Liver (tissue), 9 donors: Measurements from ENCODE around the gene ALK. TPM values are rescaled to one million over a fixed set of nuclear protein-coding genes. Genes with fewer than 3 reads are reported as not detected.

Experiments
- DNase-seq: peaks from one replicate; pipeline ENCODE4 v3.0.0-alpha.2; 2017; ENCODE audit warnings: low spot score
- H3K27ac ChIP-seq, 2 donors: one replicate each; pipeline ENCODE4 v1.7.0; 2013; ENCODE audit warnings: inconsistent platforms in 2 of 2, low read length in 2 of 2, control low read depth in 1 of 2, low read depth in 1 of 2, mild to moderate bottlenecking in 1 of 2
- H3K27me3 ChIP-seq, 4 donors: one replicate each; pipeline versions ENCODE4 v1.6.1 to v1.7.0; 2013; ENCODE audit warnings: low read length in 3 of 4, inconsistent platforms in 1 of 4, mild to moderate bottlenecking in 1 of 4, moderate library complexity in 1 of 4; ENCODE audit not compliant: control insufficient read depth in 4 of 4, insufficient read depth in 4 of 4
- H3K36me3 ChIP-seq, 4 donors: one replicate each; pipeline versions ENCODE4 v1.6.1 to v1.7.0; 2013; ENCODE audit warnings: low read length in 3 of 4, mild to moderate bottlenecking in 3 of 4, low read depth in 1 of 4, moderate library complexity in 1 of 4; ENCODE audit not compliant: control insufficient read depth in 4 of 4, insufficient read depth in 3 of 4
- H3K4me1 ChIP-seq, 4 donors: one replicate each; pipeline versions ENCODE4 v1.6.1 to v1.7.0; 2013; ENCODE audit warnings: low read length in 3 of 4, mild to moderate bottlenecking in 3 of 4, moderate library complexity in 1 of 4; ENCODE audit not compliant: control insufficient read depth in 4 of 4, insufficient read depth in 4 of 4
- H3K4me3 ChIP-seq, 3 donors: one replicate each; pipeline versions ENCODE4 v1.6.1 to v1.7.0; 2013; ENCODE audit warnings: low read length in 3 of 3, control low read depth in 1 of 3, low read depth in 1 of 3, mild to moderate bottlenecking in 1 of 3
- H3K9ac ChIP-seq, 2 donors: one replicate each; pipeline ENCODE4 v1.7.0; 2013; ENCODE audit warnings: low read length in 2 of 2, mild to moderate bottlenecking in 2 of 2, moderate library complexity in 2 of 2, control low read depth in 1 of 2, low read depth in 1 of 2
- H3K9me3 ChIP-seq, 4 donors: one replicate each; pipeline versions ENCODE4 v1.6.1 to v1.7.0; 2013; ENCODE audit warnings: low read length in 3 of 4; ENCODE audit not compliant: control insufficient read depth in 4 of 4
- EGR1 ChIP-seq, 2 donors: IDR thresholded peaks; 2 replicates each; pipeline ENCODE4 v1.6.1; 2016 to 2018; ENCODE audit warnings: antibody characterized with exemption in 2 of 2, low read depth in 2 of 2
- FOXA1 ChIP-seq: IDR thresholded peaks from 2 replicates; pipeline ENCODE4 v1.6.1; 2016; ENCODE audit warnings: antibody characterized with exemption
- FOXA2 ChIP-seq: IDR thresholded peaks from 2 replicates; pipeline ENCODE4 v1.6.1; 2016; ENCODE audit warnings: antibody characterized with exemption
- GABPA ChIP-seq, 2 donors: IDR thresholded peaks in 1 of 2; conservative IDR thresholded peaks in 1 of 2; 2 replicates each; pipeline ENCODE4 v1.6.1; 2016; ENCODE audit warnings: antibody characterized with exemption in 2 of 2, mild to moderate bottlenecking in 1 of 2, moderate library complexity in 1 of 2
- HNF4A ChIP-seq, 2 donors: conservative IDR thresholded peaks; 2 replicates each; pipeline ENCODE4 v1.6.1; 2016; ENCODE audit warnings: antibody characterized with exemption in 2 of 2, mild to moderate bottlenecking in 2 of 2
- HNF4G ChIP-seq: IDR thresholded peaks from 2 replicates; pipeline ENCODE4 v1.6.1; 2016; ENCODE audit warnings: antibody characterized with exemption
- JUND ChIP-seq, 2 donors: IDR thresholded peaks; 2 replicates each; pipeline ENCODE4 v1.6.1; 2016; ENCODE audit warnings: antibody characterized with exemption in 2 of 2
- NR2F2 ChIP-seq: IDR thresholded peaks from 2 replicates; pipeline ENCODE4 v1.6.1; 2016; ENCODE audit warnings: antibody characterized with exemption
- RAD21 ChIP-seq, 2 donors: IDR thresholded peaks; 2 replicates each; pipeline ENCODE4 v1.6.1; 2016; ENCODE audit warnings: antibody characterized with exemption in 2 of 2, mild to moderate bottlenecking in 2 of 2
- RXRA ChIP-seq, 2 donors: IDR thresholded peaks; 2 replicates each; pipeline ENCODE4 v1.6.1; 2017 to 2018; ENCODE audit warnings: antibody characterized with exemption in 2 of 2, mild to moderate bottlenecking in 1 of 2
- SP1 ChIP-seq: IDR thresholded peaks from 2 replicates; pipeline ENCODE4 v1.6.1; 2018; ENCODE audit warnings: antibody characterized with exemption, mild to moderate bottlenecking
- TAF1 ChIP-seq: conservative IDR thresholded peaks from 2 replicates; pipeline ENCODE4 v1.6.1; 2016; ENCODE audit warnings: antibody characterized with exemption, mild to moderate bottlenecking
- YY1 ChIP-seq: IDR thresholded peaks from 2 replicates; pipeline ENCODE4 v1.6.1; 2016; ENCODE audit warnings: antibody characterized with exemption, mild to moderate bottlenecking
- WGBS: extraction: QIAGEN DNeasy Blood & Tissue Kit; methylation state at CpG from one replicate; pipeline ENCODE4 v1.1.7; 2013; 5-methylcytosine and 5-hydroxymethylcytosine counted together
- polyA plus RNA-seq, 2 donors: library from polyadenylated mRNA; stranded (reverse) in 1 of 2; unstranded in 1 of 2; fragments of 200-250 nt in 1 of 2; fragments of >200 nt in 1 of 2; fragmentation: Nextera tagmentation in 1 of 2; extraction: Ambion mirVana in 1 of 2; gene quantifications; one replicate each; pipeline versions ENCODE4 v1.2.1 to v1.2.3, GENCODE V29; 2013 to 2015
- total RNA-seq, 2 donors: library from RNA; depleted of rRNA; stranded (reverse); fragments of >200 nt; gene quantifications; one replicate each; pipeline ENCODE4 v1.2.3, GENCODE V29; 2014
- TF ChIP-seq, protein P1 (sequence below): IDR thresholded peaks from 2 replicates; pipeline ENCODE4 v1.6.1; 2016; ENCODE audit warnings: antibody characterized with exemption
- TF ChIP-seq, protein P2 (sequence below): IDR thresholded peaks from 2 replicates; pipeline ENCODE4 v1.6.1; 2016; ENCODE audit warnings: antibody characterized with exemption, mild to moderate bottlenecking
- TF ChIP-seq, protein P3 (sequence below): IDR thresholded peaks from 2 replicates; pipeline ENCODE4 v1.6.1; 2016; ENCODE audit warnings: antibody characterized with exemption
- TF ChIP-seq, protein P4 (sequence below): IDR thresholded peaks from 2 replicates; pipeline ENCODE4 v1.6.1; 2016; ENCODE audit warnings: antibody characterized with exemption
- TF ChIP-seq, protein P5 (sequence below): fragments of 150-350 bp; IDR thresholded peaks from 2 replicates; pipeline ENCODE4 v1.5.1; 2017; ENCODE audit warnings: improper control_type of control experiment, low read depth, low read length; ENCODE audit not compliant: missing input control
- donor health status: healthy.
- donor health status: healthy.
- donor health status: healthy.
- donor health status: healthy.
- donor health status: healthy.

Gene ALK
- total and polyA plus RNA-seq, 4 donors = under 0.01 TPM; not detected in 3

DNA sequence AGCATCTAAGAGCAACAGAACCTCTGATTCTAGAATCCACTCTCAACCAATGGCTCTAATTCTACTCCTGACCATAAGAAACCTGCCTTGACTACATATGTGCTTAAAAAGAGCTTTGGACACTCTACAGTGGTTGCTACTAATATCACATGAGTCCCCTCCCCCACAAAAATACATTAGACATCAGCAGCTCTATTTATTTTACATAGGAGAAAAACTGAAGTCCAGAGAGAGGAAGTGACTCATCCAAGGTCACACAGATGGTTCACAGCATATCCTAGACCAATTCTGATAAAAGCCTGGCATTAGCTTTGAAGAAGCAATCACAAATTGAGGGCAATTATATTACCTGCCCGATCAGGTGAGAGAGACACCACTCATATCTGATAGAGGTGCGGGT lies 49.8 kb downstream of the ALK start:
- TF ChIP-seq HNF4A (conservative IDR thresholded peaks at IDR 0.05) = no peak
- TF ChIP-seq, protein P1, sequence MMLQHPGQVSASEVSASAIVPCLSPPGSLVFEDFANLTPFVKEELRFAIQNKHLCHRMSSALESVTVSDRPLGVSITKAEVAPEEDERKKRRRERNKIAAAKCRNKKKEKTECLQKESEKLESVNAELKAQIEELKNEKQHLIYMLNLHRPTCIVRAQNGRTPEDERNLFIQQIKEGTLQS = no peak

DNA sequence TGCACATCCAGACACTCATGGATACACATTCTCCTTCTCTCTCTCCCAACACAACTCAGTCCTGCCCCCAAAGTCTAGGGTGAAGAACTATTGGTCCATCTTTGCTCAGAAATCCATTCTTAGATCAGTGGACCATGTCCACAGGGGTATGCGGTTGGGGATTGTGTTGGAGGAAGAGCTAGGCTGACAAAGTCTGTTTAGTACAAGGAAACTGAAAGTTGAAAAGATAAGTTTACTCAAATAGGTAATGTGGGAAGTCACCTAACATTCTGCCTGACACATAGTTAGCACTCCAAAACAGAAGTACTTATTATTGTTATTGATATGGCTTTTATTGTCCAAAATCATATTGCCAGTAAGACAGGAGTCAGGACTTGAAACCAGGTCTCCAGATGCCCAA lies 55.9 kb downstream of the ALK start:
- Histone ChIP-seq H3K9me3 (no peaks in the 10 kb centered on the region), H3K4me1 (no peaks in the 10 kb centered on the region), H3K27me3 (no peaks in the 10 kb centered on the region), H3K4me3 (no peak overlapping the region), H3K36me3 (no peaks in the 10 kb centered on the region), H3K27ac (no peak overlapping the region), H3K9ac (no peak overlapping the region)
- no peak for DNase-seq
- 81% methylated on average over 1 of the region's 1 CpG for WGBS
- TF ChIP-seq, protein P2, sequence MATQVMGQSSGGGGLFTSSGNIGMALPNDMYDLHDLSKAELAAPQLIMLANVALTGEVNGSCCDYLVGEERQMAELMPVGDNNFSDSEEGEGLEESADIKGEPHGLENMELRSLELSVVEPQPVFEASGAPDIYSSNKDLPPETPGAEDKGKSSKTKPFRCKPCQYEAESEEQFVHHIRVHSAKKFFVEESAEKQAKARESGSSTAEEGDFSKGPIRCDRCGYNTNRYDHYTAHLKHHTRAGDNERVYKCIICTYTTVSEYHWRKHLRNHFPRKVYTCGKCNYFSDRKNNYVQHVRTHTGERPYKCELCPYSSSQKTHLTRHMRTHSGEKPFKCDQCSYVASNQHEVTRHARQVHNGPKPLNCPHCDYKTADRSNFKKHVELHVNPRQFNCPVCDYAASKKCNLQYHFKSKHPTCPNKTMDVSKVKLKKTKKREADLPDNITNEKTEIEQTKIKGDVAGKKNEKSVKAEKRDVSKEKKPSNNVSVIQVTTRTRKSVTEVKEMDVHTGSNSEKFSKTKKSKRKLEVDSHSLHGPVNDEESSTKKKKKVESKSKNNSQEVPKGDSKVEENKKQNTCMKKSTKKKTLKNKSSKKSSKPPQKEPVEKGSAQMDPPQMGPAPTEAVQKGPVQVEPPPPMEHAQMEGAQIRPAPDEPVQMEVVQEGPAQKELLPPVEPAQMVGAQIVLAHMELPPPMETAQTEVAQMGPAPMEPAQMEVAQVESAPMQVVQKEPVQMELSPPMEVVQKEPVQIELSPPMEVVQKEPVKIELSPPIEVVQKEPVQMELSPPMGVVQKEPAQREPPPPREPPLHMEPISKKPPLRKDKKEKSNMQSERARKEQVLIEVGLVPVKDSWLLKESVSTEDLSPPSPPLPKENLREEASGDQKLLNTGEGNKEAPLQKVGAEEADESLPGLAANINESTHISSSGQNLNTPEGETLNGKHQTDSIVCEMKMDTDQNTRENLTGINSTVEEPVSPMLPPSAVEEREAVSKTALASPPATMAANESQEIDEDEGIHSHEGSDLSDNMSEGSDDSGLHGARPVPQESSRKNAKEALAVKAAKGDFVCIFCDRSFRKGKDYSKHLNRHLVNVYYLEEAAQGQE = no peak
- TF ChIP-seq GABPA (IDR thresholded peaks at IDR 0.05 in 1 of 2, conservative IDR thresholded peaks at IDR 0.05 in 1 of 2) = no peak
- TF ChIP-seq NR2F2 = no peak
- TF ChIP-seq SP1 = no peak
- no peak for TF ChIP-seq FOXA2
- no peak for TF ChIP-seq RXRA (IDR thresholded peaks at IDR 0.05)
- no peak for TF ChIP-seq TAF1
- no peak for TF ChIP-seq JUND (IDR thresholded peaks at IDR 0.05)
- no peak for TF ChIP-seq YY1
- TF ChIP-seq, protein P3, sequence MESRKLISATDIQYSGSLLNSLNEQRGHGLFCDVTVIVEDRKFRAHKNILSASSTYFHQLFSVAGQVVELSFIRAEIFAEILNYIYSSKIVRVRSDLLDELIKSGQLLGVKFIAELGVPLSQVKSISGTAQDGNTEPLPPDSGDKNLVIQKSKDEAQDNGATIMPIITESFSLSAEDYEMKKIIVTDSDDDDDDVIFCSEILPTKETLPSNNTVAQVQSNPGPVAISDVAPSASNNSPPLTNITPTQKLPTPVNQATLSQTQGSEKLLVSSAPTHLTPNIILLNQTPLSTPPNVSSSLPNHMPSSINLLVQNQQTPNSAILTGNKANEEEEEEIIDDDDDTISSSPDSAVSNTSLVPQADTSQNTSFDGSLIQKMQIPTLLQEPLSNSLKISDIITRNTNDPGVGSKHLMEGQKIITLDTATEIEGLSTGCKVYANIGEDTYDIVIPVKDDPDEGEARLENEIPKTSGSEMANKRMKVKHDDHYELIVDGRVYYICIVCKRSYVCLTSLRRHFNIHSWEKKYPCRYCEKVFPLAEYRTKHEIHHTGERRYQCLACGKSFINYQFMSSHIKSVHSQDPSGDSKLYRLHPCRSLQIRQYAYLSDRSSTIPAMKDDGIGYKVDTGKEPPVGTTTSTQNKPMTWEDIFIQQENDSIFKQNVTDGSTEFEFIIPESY = no peak
- no peak for TF ChIP-seq FOXA1
- no peak for TF ChIP-seq HNF4A (conservative IDR thresholded peaks at IDR 0.05)
- TF ChIP-seq, protein P1 = no peak
- TF ChIP-seq RAD21 (IDR thresholded peaks at IDR 0.05) = no peak
- TF ChIP-seq EGR1 (IDR thresholded peaks at IDR 0.05; ENCODE audit: low read depth in 2 of 2) = no peak
- TF ChIP-seq, protein P4, sequence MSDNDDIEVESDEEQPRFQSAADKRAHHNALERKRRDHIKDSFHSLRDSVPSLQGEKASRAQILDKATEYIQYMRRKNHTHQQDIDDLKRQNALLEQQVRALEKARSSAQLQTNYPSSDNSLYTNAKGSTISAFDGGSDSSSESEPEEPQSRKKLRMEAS = no peak
- TF ChIP-seq, protein P5, sequence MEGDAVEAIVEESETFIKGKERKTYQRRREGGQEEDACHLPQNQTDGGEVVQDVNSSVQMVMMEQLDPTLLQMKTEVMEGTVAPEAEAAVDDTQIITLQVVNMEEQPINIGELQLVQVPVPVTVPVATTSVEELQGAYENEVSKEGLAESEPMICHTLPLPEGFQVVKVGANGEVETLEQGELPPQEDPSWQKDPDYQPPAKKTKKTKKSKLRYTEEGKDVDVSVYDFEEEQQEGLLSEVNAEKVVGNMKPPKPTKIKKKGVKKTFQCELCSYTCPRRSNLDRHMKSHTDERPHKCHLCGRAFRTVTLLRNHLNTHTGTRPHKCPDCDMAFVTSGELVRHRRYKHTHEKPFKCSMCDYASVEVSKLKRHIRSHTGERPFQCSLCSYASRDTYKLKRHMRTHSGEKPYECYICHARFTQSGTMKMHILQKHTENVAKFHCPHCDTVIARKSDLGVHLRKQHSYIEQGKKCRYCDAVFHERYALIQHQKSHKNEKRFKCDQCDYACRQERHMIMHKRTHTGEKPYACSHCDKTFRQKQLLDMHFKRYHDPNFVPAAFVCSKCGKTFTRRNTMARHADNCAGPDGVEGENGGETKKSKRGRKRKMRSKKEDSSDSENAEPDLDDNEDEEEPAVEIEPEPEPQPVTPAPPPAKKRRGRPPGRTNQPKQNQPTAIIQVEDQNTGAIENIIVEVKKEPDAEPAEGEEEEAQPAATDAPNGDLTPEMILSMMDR = no peak
- no peak for TF ChIP-seq HNF4G

More for the DNA sequence above, 49.8 kb downstream of the ALK start:
- Histone ChIP-seq H3K27me3 (peaks cover 0 to 3% (median 0%) of the 10 kb centered on the region in 4 donors), H3K9ac (no peak overlapping the region), H3K4me1 (no peaks in the 10 kb centered on the region), H3K9me3 (no peaks in the 10 kb centered on the region), H3K27ac (no peak overlapping the region), H3K4me3 (no peak overlapping the region), H3K36me3 (no peaks in the 10 kb centered on the region)
- 84% methylated on average over 2 of the region's 2 CpGs for WGBS
- DNase-seq = no peak
